Brain microvascular endothelial cell (primary cell): ENCODE data around the gene EGLN3.

Experiments used
- DNase-seq: peaks from one replicate; pipeline ENCODE4 v3.0.0-alpha.2; 2020
- H3K27ac ChIP-seq: fragments of 250-450 bp; sonication (Bioruptor Pico); 2 replicates; pipeline ENCODE4 v1.5.1; 2020; ENCODE audit warnings: mild to moderate bottlenecking, moderate library complexity
- H3K27me3 ChIP-seq: fragments of 250-450 bp; sonication (Bioruptor Pico); replicated peaks from 2 replicates; pipeline ENCODE4 v1.5.1; 2020; ENCODE audit warnings: mild to moderate bottlenecking
- H3K36me3 ChIP-seq: fragments of 250-450 bp; sonication (Bioruptor Pico); replicated peaks from 2 replicates; pipeline ENCODE4 v1.5.1; 2020; ENCODE audit warnings: mild to moderate bottlenecking
- H3K4me3 ChIP-seq: 2 replicates; pipeline ENCODE4 v1.5.1; 2011; ENCODE audit warnings: low read depth, mild to moderate bottlenecking, control low read depth, low read length, moderate library complexity
- CTCF ChIP-seq: IDR thresholded peaks from 2 replicates; pipeline ENCODE4 v1.5.1; 2011; ENCODE audit warnings: low read depth, mild to moderate bottlenecking, moderate library complexity, low read length, control low read depth, inconsistent platforms; ENCODE audit errors: missing control alignments
- in situ Hi-C: cut with HindIII; loops from 2 replicates; pipeline ENCODE4 v1.10.0; 2017; ENCODE audit warnings: low sequenced_read_pairs, low pct_ligation_motif_present

Gene EGLN3

GRCh38 chr14:33950320-33951182 lies at the start of gene EGLN3:
Gene EGLN3, minus strand, starts transcription at chr14:33951074. Its CDS starts 322 bp downstream, at chr14:33950752.
- no peak within 1 kb of the TSS for H3K27ac ChIP-seq
- in situ Hi-C loops = no loop called here
- no peaks in the 10 kb centered on the region for H3K36me3 ChIP-seq
- TF ChIP-seq CTCF = no peak
- DNase-seq = peak; percentile 53
- H3K27me3 ChIP-seq = peaks cover 23% of the 10 kb centered on the region
- H3K4me3 ChIP-seq = peak within 1 kb of the TSS; percentile 61

- no peak overlapping the region for H3K27ac ChIP-seq
- no peaks in the 10 kb centered on the region for H3K36me3 ChIP-seq
- no peak overlapping the region for H3K4me3 ChIP-seq
- no peak for DNase-seq
- H3K27me3 ChIP-seq = no peaks in the 10 kb centered on the region
- TF ChIP-seq CTCF = no peak
- in situ Hi-C loops = no loop called here
These were observed 49.5 kb upstream of the EGLN3 start for GRCh38 chr14:34000396-34000795.

- Histone ChIP-seq H3K36me3 (no peaks in the 10 kb centered on the region), H3K27me3 (no peaks in the 10 kb centered on the region), H3K27ac (no peak overlapping the region), H3K4me3 (no peak overlapping the region)
- no peak for DNase-seq
- TF ChIP-seq CTCF = no peak
- in situ Hi-C loops = no loop called here
These were observed 49.0 kb upstream of the EGLN3 start for GRCh38 chr14:33999771-34000291.

- Histone ChIP-seq H3K27ac (no peak overlapping the region), H3K27me3 (no peaks in the 10 kb centered on the region), H3K36me3 (no peaks in the 10 kb centered on the region), H3K4me3 (no peak overlapping the region)
- TF ChIP-seq CTCF = no peak
- in situ Hi-C loops = no loop called here
- no peak for DNase-seq
These were observed 46.7 kb upstream of the EGLN3 start for GRCh38 chr14:33997611-33998010.

GRCh38 chr14:33996462-33996861 lies 45.6 kb upstream of the EGLN3 start:
- no peak for DNase-seq
- Histone ChIP-seq H3K4me3 (no peak overlapping the region), H3K27ac (no peak overlapping the region), H3K27me3 (no peaks in the 10 kb centered on the region), H3K36me3 (no peaks in the 10 kb centered on the region)
- in situ Hi-C loops = no loop called here
- no peak for TF ChIP-seq CTCF

- no peak for TF ChIP-seq CTCF
- H3K27ac ChIP-seq = no peak overlapping the region
- H3K4me3 ChIP-seq = no peak overlapping the region
- no peak for DNase-seq
- in situ Hi-C loops = no loop called here
- no peaks in the 10 kb centered on the region for H3K36me3 ChIP-seq
- no peaks in the 10 kb centered on the region for H3K27me3 ChIP-seq
These were observed 42.4 kb upstream of the EGLN3 start for GRCh38 chr14:33993246-33993645.
